ENCODE data around the gene HEATR3. TPM values are rescaled to one million over a fixed set of nuclear protein-coding genes. Genes with fewer than 3 reads are reported as not detected.
A peak's percentile ranks its signal among the peaks of the same experiment; 100 is the strongest.

Gene HEATR3
- total and polyA plus RNA-seq, 2 experiments from 2014 or later = 7.5 to 29.9 TPM

- H3K4me1 Mint-ChIP-seq = peaks cover 8% of the 10 kb centered on the region
- no peak for TF ChIP-seq NANOG (IDR thresholded peaks at IDR 0.05; ENCODE audit: borderline replicate concordance)
- TF ChIP-seq EZH2phosphoT487 (IDR thresholded peaks at IDR 0.05; ENCODE audit: unreplicated experiment) = no peak
- H3K36me3 ChIP-seq (ENCODE audit: insufficient read depth) = no peaks in the 10 kb centered on the region
- no peaks in the 10 kb centered on the region for H3K36me3 Mint-ChIP-seq (ENCODE audit: low read depth)
- no peak overlapping the region for H3K27ac ChIP-seq (ENCODE audit: low read depth)
- no peak overlapping the region for H3K27ac Mint-ChIP-seq
- H3K9me3 Mint-ChIP-seq = no peaks in the 10 kb centered on the region
- H3K27me3 ChIP-seq (ENCODE audit: insufficient read depth) = no peaks in the 10 kb centered on the region
- no peaks in the 10 kb centered on the region for H3F3A ChIP-seq (replicated peaks; ENCODE audit: low read depth)
- peaks cover 8% of the 10 kb centered on the region; the same call in 1 of the 2 replicates for H3K4me1 ChIP-seq (ENCODE audit: insufficient read depth)
- no peaks in the 10 kb centered on the region for H4K20me1 ChIP-seq (replicated peaks; ENCODE audit: insufficient read depth)
- no peak overlapping the region for H3K4me3 Mint-ChIP-seq
- no peaks in the 10 kb centered on the region for H3K27me3 Mint-ChIP-seq (ENCODE audit: insufficient read depth, low read depth, poor library complexity)
- H3K9me2 ChIP-seq (ENCODE audit: insufficient read depth) = no peaks in the 10 kb centered on the region
- H3K79me2 ChIP-seq (replicated peaks; ENCODE audit: insufficient read depth) = no peaks in the 10 kb centered on the region
- no peak overlapping the region for H3K4me2 ChIP-seq
- DNase-seq (ENCODE audit: low spot score) (no peak), ATAC-seq (no peak)
- H3K4me3 ChIP-seq = no peak overlapping the region
- no peak overlapping the region for H2AFZ ChIP-seq
Measured at GRCh38 chr16:50123417-50123816, 57.6 kb downstream of the HEATR3 start.

DNA sequence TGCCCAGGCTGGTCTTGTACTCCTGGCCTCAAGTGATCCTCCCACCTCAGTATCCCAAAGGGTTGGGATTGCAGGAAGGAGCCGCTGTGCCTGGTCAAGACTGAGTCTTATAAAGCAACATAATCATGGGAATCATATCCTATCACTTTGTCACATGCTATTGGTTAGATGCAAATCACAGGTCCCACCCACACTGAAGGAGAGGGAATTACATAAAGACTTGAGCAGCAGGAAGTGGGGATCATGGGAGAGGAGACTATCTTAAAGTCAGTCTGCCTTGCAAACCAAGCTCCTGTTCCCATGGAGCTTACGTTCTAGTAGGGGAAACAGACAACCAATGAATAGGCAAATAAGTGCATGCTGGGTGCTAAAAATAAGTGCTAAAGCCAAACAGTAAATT lies 59.0 kb downstream of the HEATR3 start:
- Mint-ChIP-seq H3K4me3 (no peak overlapping the region), H3K9me3 (no peaks in the 10 kb centered on the region), H3K4me1 (peaks cover 8% of the 10 kb centered on the region), H3K36me3 (ENCODE audit: low read depth) (no peaks in the 10 kb centered on the region), H3K27me3 (ENCODE audit: insufficient read depth, low read depth, poor library complexity) (no peaks in the 10 kb centered on the region), H3K27ac (no peak overlapping the region)
- no peaks in the 10 kb centered on the region for H3K9me2 ChIP-seq (ENCODE audit: insufficient read depth)
- peaks cover 8% of the 10 kb centered on the region; the same call in 1 of the 2 replicates for H3K4me1 ChIP-seq (ENCODE audit: insufficient read depth)
- no peak overlapping the region for H3K4me2 ChIP-seq
- H4K20me1 ChIP-seq (replicated peaks; ENCODE audit: insufficient read depth) = no peaks in the 10 kb centered on the region
- DNase-seq (ENCODE audit: low spot score) (no peak), ATAC-seq (no peak)
- no peaks in the 10 kb centered on the region for H3F3A ChIP-seq (replicated peaks; ENCODE audit: low read depth)
- H3K27me3 ChIP-seq (ENCODE audit: insufficient read depth) = no peaks in the 10 kb centered on the region
- H3K79me2 ChIP-seq (replicated peaks; ENCODE audit: insufficient read depth) = no peaks in the 10 kb centered on the region
- peak overlapping the region; percentile 86 for H2AFZ ChIP-seq
- no peak overlapping the region for H3K27ac ChIP-seq (ENCODE audit: low read depth)
- no peak overlapping the region for H3K4me3 ChIP-seq
- no peaks in the 10 kb centered on the region for H3K36me3 ChIP-seq (ENCODE audit: insufficient read depth)
- TF ChIP-seq ZNF114 (CRISPR knock-in tag; IDR thresholded peaks at IDR 0.05) = no peak
- TF ChIP-seq ZNF331 (CRISPR knock-in tag; IDR thresholded peaks at IDR 0.05; ENCODE audit: low read depth) = no peak
- TF ChIP-seq, protein P1, sequence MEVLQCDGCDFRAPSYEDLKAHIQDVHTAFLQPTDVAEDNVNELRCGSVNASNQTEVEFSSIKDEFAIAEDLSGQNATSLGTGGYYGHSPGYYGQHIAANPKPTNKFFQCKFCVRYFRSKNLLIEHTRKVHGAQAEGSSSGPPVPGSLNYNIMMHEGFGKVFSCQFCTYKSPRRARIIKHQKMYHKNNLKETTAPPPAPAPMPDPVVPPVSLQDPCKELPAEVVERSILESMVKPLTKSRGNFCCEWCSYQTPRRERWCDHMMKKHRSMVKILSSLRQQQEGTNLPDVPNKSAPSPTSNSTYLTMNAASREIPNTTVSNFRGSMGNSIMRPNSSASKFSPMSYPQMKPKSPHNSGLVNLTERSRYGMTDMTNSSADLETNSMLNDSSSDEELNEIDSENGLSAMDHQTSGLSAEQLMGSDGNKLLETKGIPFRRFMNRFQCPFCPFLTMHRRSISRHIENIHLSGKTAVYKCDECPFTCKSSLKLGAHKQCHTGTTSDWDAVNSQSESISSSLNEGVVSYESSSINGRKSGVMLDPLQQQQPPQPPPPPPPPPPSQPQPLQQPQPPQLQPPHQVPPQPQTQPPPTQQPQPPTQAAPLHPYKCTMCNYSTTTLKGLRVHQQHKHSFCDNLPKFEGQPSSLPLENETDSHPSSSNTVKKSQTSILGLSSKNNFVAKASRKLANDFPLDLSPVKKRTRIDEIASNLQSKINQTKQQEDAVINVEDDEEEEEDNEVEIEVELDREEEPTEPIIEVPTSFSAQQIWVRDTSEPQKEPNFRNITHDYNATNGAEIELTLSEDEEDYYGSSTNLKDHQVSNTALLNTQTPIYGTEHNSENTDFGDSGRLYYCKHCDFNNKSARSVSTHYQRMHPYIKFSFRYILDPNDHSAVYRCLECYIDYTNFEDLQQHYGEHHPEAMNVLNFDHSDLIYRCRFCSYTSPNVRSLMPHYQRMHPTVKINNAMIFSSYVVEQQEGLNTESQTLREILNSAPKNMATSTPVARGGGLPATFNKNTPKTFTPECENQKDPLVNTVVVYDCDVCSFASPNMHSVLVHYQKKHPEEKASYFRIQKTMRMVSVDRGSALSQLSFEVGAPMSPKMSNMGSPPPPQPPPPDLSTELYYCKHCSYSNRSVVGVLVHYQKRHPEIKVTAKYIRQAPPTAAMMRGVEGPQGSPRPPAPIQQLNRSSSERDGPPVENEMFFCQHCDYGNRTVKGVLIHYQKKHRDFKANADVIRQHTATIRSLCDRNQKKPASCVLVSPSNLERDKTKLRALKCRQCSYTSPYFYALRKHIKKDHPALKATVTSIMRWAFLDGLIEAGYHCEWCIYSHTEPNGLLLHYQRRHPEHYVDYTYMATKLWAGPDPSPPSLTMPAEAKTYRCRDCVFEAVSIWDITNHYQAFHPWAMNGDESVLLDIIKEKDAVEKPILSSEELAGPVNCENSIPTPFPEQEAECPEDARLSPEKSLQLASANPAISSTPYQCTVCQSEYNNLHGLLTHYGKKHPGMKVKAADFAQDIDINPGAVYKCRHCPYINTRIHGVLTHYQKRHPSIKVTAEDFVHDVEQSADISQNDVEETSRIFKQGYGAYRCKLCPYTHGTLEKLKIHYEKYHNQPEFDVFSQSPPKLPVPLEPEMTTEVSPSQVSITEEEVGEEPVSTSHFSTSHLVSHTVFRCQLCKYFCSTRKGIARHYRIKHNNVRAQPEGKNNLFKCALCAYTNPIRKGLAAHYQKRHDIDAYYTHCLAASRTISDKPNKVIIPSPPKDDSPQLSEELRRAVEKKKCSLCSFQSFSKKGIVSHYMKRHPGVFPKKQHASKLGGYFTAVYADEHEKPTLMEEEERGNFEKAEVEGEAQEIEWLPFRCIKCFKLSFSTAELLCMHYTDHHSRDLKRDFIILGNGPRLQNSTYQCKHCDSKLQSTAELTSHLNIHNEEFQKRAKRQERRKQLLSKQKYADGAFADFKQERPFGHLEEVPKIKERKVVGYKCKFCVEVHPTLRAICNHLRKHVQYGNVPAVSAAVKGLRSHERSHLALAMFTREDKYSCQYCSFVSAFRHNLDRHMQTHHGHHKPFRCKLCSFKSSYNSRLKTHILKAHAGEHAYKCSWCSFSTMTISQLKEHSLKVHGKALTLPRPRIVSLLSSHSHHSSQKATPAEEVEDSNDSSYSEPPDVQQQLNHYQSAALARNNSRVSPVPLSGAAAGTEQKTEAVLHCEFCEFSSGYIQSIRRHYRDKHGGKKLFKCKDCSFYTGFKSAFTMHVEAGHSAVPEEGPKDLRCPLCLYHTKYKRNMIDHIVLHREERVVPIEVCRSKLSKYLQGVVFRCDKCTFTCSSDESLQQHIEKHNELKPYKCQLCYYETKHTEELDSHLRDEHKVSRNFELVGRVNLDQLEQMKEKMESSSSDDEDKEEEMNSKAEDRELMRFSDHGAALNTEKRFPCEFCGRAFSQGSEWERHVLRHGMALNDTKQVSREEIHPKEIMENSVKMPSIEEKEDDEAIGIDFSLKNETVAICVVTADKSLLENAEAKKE (CRISPR knock-in tag; IDR thresholded peaks at IDR 0.05) = no peak
- TF ChIP-seq EZH2phosphoT487 (IDR thresholded peaks at IDR 0.05; ENCODE audit: unreplicated experiment) = no peak
- TF ChIP-seq STAT1 (IDR thresholded peaks at IDR 0.05; ENCODE audit: unreplicated experiment) = no peak
- TF ChIP-seq NANOG (IDR thresholded peaks at IDR 0.05; ENCODE audit: borderline replicate concordance) = no peak
- TF ChIP-seq CREB1 (CRISPR knock-in tag; IDR thresholded peaks at IDR 0.05; ENCODE audit: low read depth) = no peak
- TF ChIP-seq JUNB (IDR thresholded peaks at IDR 0.05; ENCODE audit: unreplicated experiment) = no peak
- TF ChIP-seq, protein P2, sequence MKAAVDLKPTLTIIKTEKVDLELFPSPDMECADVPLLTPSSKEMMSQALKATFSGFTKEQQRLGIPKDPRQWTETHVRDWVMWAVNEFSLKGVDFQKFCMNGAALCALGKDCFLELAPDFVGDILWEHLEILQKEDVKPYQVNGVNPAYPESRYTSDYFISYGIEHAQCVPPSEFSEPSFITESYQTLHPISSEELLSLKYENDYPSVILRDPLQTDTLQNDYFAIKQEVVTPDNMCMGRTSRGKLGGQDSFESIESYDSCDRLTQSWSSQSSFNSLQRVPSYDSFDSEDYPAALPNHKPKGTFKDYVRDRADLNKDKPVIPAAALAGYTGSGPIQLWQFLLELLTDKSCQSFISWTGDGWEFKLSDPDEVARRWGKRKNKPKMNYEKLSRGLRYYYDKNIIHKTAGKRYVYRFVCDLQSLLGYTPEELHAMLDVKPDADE (IDR thresholded peaks at IDR 0.05) = no peak
- no peak for TF ChIP-seq POLR2AphosphoS5 (IDR thresholded peaks at IDR 0.05; ENCODE audit: low read depth)
- no peak for TF ChIP-seq CTCF (conservative IDR thresholded peaks at IDR 0.05; ENCODE audit: low read depth in 2 of 2)
